Measurements from ENCODE around the gene COL4A2. TPM values are rescaled to one million over a fixed set of nuclear protein-coding genes. Genes with fewer than 3 reads are reported as not detected.

The COL4A2 gene
- total RNA-seq, 2 experiments from 2014 or later, result not detected

GRCh38 chr13:110444226-110444653, 137.2 kb downstream of the COL4A2 start:
- POLR2A ChIA-PET, result no interaction called here
- Mint-ChIP-seq H3K27ac (no peak overlapping the region), H3K36me3 (ENCODE audit: low read depth) (no peaks in the 10 kb centered on the region), H3K4me3 (no peak overlapping the region), H3K27me3 (peaks cover 22% of the 10 kb centered on the region), H3K9me3 (no peaks in the 10 kb centered on the region), H3K4me1 (ENCODE audit: low read depth) (peaks cover 2% of the 10 kb centered on the region)
- CTCF ChIA-PET, result interaction anchor here (0.9 to 1.8 kb wide), 5 partner anchors 9 to 224 kb away, joined by 3 to 11 read pairs (median 3); no protein-coding TSS in a partner anchor
- intact Hi-C loops (cut with micrococcal nuclease), result no loop called here
- TF ChIP-seq, protein P1, sequence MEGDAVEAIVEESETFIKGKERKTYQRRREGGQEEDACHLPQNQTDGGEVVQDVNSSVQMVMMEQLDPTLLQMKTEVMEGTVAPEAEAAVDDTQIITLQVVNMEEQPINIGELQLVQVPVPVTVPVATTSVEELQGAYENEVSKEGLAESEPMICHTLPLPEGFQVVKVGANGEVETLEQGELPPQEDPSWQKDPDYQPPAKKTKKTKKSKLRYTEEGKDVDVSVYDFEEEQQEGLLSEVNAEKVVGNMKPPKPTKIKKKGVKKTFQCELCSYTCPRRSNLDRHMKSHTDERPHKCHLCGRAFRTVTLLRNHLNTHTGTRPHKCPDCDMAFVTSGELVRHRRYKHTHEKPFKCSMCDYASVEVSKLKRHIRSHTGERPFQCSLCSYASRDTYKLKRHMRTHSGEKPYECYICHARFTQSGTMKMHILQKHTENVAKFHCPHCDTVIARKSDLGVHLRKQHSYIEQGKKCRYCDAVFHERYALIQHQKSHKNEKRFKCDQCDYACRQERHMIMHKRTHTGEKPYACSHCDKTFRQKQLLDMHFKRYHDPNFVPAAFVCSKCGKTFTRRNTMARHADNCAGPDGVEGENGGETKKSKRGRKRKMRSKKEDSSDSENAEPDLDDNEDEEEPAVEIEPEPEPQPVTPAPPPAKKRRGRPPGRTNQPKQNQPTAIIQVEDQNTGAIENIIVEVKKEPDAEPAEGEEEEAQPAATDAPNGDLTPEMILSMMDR (IDR thresholded peaks at IDR 0.05), result no peak
- DNase-seq (no peak), ATAC-seq (no peak)

GRCh38 chr13:110445183-110445582, 138.1 kb downstream of the COL4A2 start:
- H3K4me3 Mint-ChIP-seq, result no peak overlapping the region
- peaks cover 2% of the 10 kb centered on the region for H3K4me1 Mint-ChIP-seq (ENCODE audit: low read depth)
- no peaks in the 10 kb centered on the region for H3K9me3 Mint-ChIP-seq
- intact Hi-C loops (cut with micrococcal nuclease), result no loop called here
- DNase-seq, result no peak
- no peak overlapping the region for H3K27ac Mint-ChIP-seq
- H3K36me3 Mint-ChIP-seq (ENCODE audit: low read depth), result no peaks in the 10 kb centered on the region
- no peak for ATAC-seq
- TF ChIP-seq, protein P1 (IDR thresholded peaks at IDR 0.05), result no peak
- POLR2A ChIA-PET, result no interaction called here
- CTCF ChIA-PET, result interaction anchor here (0.9 to 1.8 kb wide), 5 partner anchors 8 to 225 kb away, joined by 3 to 11 read pairs (median 3); no protein-coding TSS in a partner anchor
- H3K27me3 Mint-ChIP-seq, result peaks cover 22% of the 10 kb centered on the region

DNA sequence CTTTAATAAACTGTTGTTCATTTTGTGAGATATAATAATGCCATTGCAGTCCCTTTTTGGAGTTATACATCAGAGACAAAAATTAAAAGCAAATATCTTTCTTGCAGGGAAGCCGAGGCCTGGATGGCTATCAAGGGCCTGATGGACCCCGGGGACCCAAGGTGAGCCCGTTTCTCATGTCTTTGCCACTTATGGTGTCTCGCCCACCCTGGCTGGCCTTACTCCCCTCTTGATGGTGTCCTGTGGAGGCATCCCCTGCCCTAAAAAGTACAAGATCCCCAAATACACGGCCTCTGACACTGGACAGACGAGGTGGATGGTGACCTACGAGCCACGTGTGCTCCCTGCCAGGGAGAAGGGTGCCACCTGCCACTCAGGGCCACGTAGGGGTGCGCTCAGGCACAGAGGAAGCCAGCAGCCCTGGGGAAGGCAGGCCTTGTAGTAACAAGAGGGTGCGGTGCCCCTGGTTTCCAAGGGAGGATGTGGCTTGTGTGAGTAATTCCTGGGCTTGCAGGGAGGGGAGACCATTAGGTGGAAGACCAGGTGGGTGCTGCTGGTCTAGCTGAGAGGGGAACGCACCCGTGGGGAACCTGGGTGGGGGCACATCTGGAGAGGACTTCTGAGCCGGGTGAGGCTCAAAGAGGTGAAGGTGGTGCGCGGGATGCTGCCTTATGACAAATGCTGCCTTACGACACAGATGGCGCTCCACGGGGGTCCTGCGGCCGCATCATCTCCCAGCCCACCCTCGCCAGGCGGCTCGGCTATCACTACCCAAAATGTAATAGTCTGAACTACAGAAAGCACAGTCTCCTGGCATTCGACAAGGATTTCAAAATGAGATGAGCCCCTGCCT, 138.9 kb downstream of the COL4A2 start:
- Mint-ChIP-seq H3K36me3 (ENCODE audit: low read depth) (no peaks in the 10 kb centered on the region), H3K9me3 (no peaks in the 10 kb centered on the region), H3K27ac (no peak overlapping the region), H3K4me1 (ENCODE audit: low read depth) (peaks cover 2% of the 10 kb centered on the region), H3K4me3 (no peak overlapping the region), H3K27me3 (peaks cover 22% of the 10 kb centered on the region)
- CTCF ChIA-PET, result no interaction called here
- TF ChIP-seq, protein P1 (IDR thresholded peaks at IDR 0.05), result no peak
- DNase-seq (no peak), ATAC-seq (no peak)
- intact Hi-C loops (cut with micrococcal nuclease), result no loop called here
- POLR2A ChIA-PET, result no interaction called here

DNA sequence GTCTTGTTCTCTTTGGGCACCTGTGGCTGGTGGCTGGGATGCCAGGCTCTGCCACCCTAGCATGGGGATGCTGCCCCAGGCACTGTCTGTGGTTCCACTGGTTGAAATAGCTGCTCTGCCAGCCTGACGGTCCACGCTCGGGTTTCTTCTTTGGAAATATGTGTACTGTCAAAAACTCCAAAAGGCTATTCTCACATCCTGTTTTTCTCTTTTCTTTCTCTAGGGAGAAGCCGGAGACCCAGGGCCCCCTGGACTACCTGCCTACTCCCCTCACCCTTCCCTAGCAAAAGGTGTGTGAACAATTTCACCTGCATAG, 139.4 kb downstream of the COL4A2 start:
- Mint-ChIP-seq H3K4me1 (ENCODE audit: low read depth) (peaks cover 2% of the 10 kb centered on the region), H3K27ac (no peak overlapping the region), H3K27me3 (peaks cover 25% of the 10 kb centered on the region), H3K9me3 (no peaks in the 10 kb centered on the region), H3K36me3 (ENCODE audit: low read depth) (no peaks in the 10 kb centered on the region), H3K4me3 (no peak overlapping the region)
- ATAC-seq (no peak), DNase-seq (no peak)
- ChIA-PET CTCF (no interaction called here), POLR2A (no interaction called here)
- TF ChIP-seq, protein P1 (IDR thresholded peaks at IDR 0.05), result no peak
- intact Hi-C loops (cut with micrococcal nuclease), result no loop called here

DNA sequence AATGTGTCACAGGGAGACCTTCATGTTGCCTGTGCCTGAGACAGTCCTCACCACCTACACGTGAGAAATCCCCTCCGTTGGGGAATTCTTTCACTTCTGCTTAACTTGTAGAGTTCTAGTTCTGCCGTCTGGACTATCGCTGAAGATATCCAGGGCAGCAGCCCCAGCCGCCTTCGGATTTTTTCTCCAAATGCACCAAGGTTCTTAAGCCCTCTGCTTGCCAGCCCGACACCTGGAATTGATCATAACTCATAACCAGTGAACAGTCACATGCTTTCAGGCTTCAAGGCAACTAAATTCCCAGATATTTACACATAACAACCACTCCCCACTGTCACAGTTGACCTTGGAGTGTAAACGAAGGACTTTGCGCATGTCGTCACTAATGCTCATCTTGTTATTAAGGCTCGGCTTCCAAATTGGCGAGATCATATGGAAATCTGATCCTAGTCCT, 140.0 kb downstream of the COL4A2 start:
- ATAC-seq (no peak), DNase-seq (no peak)
- H3K4me1 Mint-ChIP-seq (ENCODE audit: low read depth), result peaks cover 2% of the 10 kb centered on the region
- no peak overlapping the region for H3K4me3 Mint-ChIP-seq
- no peaks in the 10 kb centered on the region for H3K36me3 Mint-ChIP-seq (ENCODE audit: low read depth)
- CTCF ChIA-PET, result no interaction called here
- H3K9me3 Mint-ChIP-seq, result no peaks in the 10 kb centered on the region
- peaks cover 26% of the 10 kb centered on the region for H3K27me3 Mint-ChIP-seq
- intact Hi-C loops (cut with micrococcal nuclease), result no loop called here
- H3K27ac Mint-ChIP-seq, result no peak overlapping the region
- TF ChIP-seq, protein P1 (IDR thresholded peaks at IDR 0.05), result no peak
- POLR2A ChIA-PET, result no interaction called here
